ENCODE measurements around the gene AGAP1. TPM values are rescaled to one million over a fixed set of nuclear protein-coding genes. Genes with fewer than 3 reads are reported as not detected.

Gene AGAP1
- total RNA-seq, 2 donors from 2014 or later = 19.1 to 20.8 TPM

DNA sequence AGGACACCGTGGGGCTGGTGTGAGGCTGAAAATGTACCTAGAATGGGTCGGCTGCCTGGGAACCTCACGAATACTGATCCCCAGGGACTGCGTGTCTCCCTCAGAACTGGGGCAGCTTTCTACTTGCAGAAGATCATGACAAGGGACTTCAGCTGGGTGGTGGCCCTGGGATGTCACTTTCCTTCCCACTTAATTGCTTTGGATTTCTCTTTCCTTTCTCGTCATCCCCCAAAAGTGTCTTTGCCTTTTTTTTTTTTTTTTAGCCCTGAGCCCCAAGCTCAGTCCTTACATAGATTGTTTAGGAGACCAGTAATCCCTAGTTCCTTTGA lies 395.4 kb downstream of the AGAP1 start:
- Histone ChIP-seq H3K4me3 (no peak overlapping the region), H3K4me1 (ENCODE audit: control insufficient read depth in 1 of 2, low read depth in 2 of 2) (no peaks in the 10 kb centered on the region), H3K9me3 (no peaks in the 10 kb centered on the region), H3K27me3 (replicated peaks; ENCODE audit: insufficient read depth) (no peaks in the 10 kb centered on the region), H3K36me3 (peaks cover 6% of the 10 kb centered on the region), H3K27ac (no peak overlapping the region)
- ATAC-seq (ENCODE audit: insufficient number of reproducible peaks, low FRiP score, low read depth) (no peak), DNase-seq (ENCODE audit: low spot score) (no peak)
- TF ChIP-seq, protein P1, sequence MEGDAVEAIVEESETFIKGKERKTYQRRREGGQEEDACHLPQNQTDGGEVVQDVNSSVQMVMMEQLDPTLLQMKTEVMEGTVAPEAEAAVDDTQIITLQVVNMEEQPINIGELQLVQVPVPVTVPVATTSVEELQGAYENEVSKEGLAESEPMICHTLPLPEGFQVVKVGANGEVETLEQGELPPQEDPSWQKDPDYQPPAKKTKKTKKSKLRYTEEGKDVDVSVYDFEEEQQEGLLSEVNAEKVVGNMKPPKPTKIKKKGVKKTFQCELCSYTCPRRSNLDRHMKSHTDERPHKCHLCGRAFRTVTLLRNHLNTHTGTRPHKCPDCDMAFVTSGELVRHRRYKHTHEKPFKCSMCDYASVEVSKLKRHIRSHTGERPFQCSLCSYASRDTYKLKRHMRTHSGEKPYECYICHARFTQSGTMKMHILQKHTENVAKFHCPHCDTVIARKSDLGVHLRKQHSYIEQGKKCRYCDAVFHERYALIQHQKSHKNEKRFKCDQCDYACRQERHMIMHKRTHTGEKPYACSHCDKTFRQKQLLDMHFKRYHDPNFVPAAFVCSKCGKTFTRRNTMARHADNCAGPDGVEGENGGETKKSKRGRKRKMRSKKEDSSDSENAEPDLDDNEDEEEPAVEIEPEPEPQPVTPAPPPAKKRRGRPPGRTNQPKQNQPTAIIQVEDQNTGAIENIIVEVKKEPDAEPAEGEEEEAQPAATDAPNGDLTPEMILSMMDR (IDR thresholded peaks at IDR 0.05) = no peak

DNA sequence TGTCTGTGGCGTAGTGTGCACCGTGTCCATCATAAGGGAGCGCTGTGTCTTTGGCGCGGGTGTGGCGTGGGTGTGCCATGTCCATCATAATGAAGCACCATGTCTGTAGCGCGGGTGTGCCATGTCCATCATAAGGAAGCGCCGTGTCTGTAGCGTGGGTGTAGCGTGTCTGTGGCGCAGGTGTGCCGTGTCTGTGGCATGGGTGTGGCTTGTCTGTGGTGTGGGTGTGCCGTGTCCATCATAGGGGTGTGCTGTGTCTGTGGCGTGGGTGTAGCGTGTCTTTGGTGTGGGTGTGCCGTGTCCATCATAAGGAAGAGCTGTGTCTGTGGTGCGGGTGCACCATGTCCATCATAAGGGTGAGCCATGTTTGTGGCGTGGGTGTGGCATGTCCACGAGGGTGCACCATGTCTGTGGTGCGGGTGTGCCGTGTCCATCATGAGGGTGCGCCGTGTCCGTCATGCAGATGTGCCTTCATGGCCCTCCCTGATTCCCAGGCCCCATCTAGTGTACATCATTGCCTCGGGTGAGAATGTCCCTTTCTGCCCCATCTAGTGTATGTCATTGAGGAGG lies 399.4 kb downstream of the AGAP1 start:
- H3K4me1 ChIP-seq (ENCODE audit: control insufficient read depth in 1 of 2, low read depth in 2 of 2) = no peaks in the 10 kb centered on the region
- H3K27ac ChIP-seq = no peak overlapping the region
- H3K27me3 ChIP-seq (replicated peaks; ENCODE audit: insufficient read depth) = no peaks in the 10 kb centered on the region
- TF ChIP-seq, protein P1 (IDR thresholded peaks at IDR 0.05) = no peak
- H3K9me3 ChIP-seq = no peaks in the 10 kb centered on the region
- H3K4me3 ChIP-seq = no peak overlapping the region
- ATAC-seq (ENCODE audit: insufficient number of reproducible peaks, low FRiP score, low read depth) (no peak), DNase-seq (ENCODE audit: low spot score) (no peak)
- H3K36me3 ChIP-seq = no peaks in the 10 kb centered on the region

DNA sequence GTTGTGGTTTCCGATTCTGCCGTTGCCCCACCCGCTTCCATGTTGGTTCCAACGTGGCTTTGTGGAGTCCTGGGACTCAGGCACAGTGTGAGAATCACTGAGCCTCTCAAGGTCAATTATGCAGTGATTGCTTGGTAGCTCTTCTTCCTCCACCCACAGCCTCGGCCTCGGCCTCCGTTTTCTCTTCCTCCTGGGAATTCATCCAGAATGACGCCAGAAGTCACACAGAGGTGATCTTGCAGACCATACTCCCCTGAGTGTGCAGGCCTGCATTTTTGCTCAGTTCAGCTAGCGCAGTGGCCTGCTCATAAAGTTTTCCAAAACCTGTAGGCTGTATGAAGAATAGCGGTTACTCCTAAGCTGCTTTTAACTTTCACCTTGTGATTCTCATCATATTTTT lies 401.0 kb downstream of the AGAP1 start:
- Histone ChIP-seq H3K27ac (no peak overlapping the region), H3K9me3 (no peaks in the 10 kb centered on the region), H3K4me1 (ENCODE audit: control insufficient read depth in 1 of 2, low read depth in 2 of 2) (no peaks in the 10 kb centered on the region), H3K27me3 (replicated peaks; ENCODE audit: insufficient read depth) (no peaks in the 10 kb centered on the region), H3K36me3 (no peaks in the 10 kb centered on the region), H3K4me3 (no peak overlapping the region)
- TF ChIP-seq, protein P1 (IDR thresholded peaks at IDR 0.05) = no peak
- no peak for ATAC-seq (ENCODE audit: insufficient number of reproducible peaks, low FRiP score, low read depth)
- DNase-seq (ENCODE audit: low spot score) = no peak

DNA sequence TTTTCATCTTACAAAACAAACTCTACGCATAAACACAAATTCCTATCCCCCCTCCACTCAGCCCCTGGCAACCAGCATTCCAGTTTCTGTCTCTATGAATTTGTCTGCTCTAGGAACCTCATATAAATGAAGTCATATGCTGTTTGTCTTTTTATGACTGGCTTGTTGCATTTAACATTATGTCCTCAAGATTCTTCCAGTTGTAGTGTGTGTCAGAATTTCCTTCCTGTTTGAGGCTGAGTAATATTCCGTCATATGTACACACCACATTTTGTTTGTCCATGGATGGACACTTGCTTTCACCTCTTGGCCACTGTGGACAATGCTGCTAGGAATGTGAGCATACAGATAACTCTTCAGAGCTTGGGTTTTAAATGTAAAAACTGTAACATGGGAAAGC lies 402.2 kb downstream of the AGAP1 start:
- DNase-seq (ENCODE audit: low spot score) (no peak), ATAC-seq (ENCODE audit: insufficient number of reproducible peaks, low FRiP score, low read depth) (no peak)
- no peaks in the 10 kb centered on the region for H3K27me3 ChIP-seq (replicated peaks; ENCODE audit: insufficient read depth)
- H3K4me1 ChIP-seq (ENCODE audit: control insufficient read depth in 1 of 2, low read depth in 2 of 2) = no peaks in the 10 kb centered on the region
- H3K27ac ChIP-seq = no peak overlapping the region
- no peaks in the 10 kb centered on the region for H3K36me3 ChIP-seq
- H3K9me3 ChIP-seq = no peaks in the 10 kb centered on the region
- TF ChIP-seq, protein P1 (IDR thresholded peaks at IDR 0.05) = no peak
- no peak overlapping the region for H3K4me3 ChIP-seq

DNA sequence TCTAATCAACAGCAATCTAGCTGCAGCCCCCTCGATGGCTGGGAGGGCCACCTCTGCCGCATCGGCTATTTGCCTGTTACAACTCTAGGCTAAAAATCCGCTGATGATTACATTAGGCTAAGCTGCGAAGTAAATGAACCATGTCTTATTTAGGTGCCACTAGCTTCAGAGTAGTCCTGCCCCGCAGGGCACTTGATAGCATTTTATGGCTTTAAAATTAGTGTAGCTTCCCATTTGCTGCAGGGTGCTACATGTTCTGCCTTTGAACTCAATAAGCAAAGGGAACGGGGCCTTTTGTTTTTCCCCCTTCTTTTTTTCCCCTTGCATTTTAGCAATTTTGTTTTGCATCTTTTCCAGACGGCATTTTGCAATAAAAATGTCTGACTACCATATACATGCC lies 404.1 kb downstream of the AGAP1 start:
- no peak for ATAC-seq (ENCODE audit: insufficient number of reproducible peaks, low FRiP score, low read depth)
- TF ChIP-seq, protein P1 (IDR thresholded peaks at IDR 0.05) = no peak
- H3K4me3 ChIP-seq = no peak overlapping the region

More for the DNA sequence above, 404.1 kb downstream of the AGAP1 start:
- H3K36me3 ChIP-seq = no peaks in the 10 kb centered on the region
- no peaks in the 10 kb centered on the region for H3K9me3 ChIP-seq
- no peaks in the 10 kb centered on the region for H3K27me3 ChIP-seq (replicated peaks; ENCODE audit: insufficient read depth)
- no peak for DNase-seq (ENCODE audit: low spot score)
- no peak overlapping the region for H3K27ac ChIP-seq
- H3K4me1 ChIP-seq (ENCODE audit: control insufficient read depth in 1 of 2, low read depth in 2 of 2) = no peaks in the 10 kb centered on the region

All from thoracic aorta (tissue), 2 donors.